ENCODE measurements around the gene ZSWIM6.

GRCh38 chr5:61471352-61471751, 139.3 kb downstream of the ZSWIM6 start:
- TF ChIP-seq CTCF (IDR thresholded peaks at IDR 0.05; ENCODE audit: poor library complexity) (no peak), EZH2 (IDR thresholded peaks at IDR 0.05; ENCODE audit: borderline replicate concordance) (no peak), EZH2phosphoT487 (IDR thresholded peaks at IDR 0.05; ENCODE audit: low read depth, severe bottlenecking, unreplicated experiment) (no peak)
